ENCODE measurements around the gene TCHHL1.

TCHHL1 gene

DNA sequence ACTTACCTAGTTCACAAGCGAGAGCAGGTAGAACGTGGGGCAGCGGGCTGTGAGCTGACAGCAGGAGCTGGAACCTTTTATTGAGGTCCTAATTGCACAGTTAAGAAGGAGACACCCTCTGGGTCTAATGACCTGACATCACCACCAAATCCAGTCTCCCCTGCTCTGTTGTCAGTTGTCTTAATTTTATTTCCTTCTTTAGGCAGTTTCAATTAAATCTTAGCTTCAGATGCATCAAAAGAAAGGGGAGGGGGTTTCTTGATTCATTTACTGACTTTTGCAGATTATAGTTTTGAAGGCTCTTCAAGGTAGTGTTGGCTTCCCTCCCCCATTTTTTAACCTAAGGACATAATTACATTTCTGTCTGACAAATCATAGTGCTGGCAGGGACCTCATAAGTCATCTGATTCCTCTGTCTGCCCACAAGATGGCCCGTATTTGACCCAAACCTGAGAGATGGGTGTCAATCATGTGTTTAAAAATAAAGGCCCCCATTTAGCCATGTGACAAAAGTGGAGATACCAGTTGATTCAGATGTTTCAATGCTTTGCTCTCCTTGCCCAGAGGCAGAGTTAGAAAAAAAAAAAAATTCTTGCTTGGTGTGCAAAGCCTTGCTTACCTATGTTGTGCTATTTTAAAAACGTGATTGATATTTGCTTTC lies at the start of gene TCHHL1:
TSS of gene TCHHL1 (minus strand) at position 51 of the 661 bp plus-strand sequence. CDS start 921 bp downstream, outside the sequence.
- DNase-seq, result no peak

GRCh38 chr1:152137215-152137614 lies 48.4 kb upstream of the TCHHL1 start:
- DNase-seq, result no peak

DNA sequence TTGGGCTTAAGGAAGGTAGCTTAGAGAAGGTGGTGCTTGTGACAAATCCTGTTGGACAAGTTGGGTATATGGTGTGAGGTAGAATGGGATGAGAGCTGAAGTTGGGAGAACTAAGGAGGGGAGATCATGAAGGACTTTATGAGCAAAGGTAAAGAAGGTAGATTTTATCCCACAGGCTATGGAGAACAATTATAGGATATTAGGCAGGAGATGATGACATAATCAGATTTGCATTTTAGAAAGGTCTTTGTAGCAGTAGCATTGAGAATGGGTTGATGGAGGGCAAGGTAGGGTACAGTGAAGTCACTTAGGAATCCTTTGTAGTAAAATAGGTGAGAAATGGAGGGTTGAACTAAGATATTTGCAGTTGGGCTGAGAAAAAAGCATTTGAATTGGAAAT lies 41.3 kb upstream of the TCHHL1 start:
- no peak for DNase-seq

DNA sequence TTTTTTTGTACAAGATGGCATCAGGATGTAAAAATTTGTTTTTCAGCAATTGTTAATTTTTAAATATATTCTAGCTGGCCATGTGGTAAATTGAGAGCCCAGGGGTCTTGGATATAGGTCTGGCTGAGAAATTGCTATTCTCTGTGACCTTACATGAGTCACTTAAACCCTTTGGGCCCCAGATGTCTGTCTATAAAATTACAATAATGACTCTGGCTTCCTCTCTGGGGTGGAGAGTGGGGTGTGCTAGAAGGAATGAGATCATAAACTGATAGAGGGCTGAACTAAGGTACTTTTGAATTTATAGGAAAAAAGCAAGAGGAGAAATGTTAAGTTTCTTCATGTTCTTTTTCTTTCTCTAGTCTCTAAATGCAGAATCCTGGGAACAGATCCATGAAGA lies 38.8 kb upstream of the TCHHL1 start:
- no peak for DNase-seq

DNA sequence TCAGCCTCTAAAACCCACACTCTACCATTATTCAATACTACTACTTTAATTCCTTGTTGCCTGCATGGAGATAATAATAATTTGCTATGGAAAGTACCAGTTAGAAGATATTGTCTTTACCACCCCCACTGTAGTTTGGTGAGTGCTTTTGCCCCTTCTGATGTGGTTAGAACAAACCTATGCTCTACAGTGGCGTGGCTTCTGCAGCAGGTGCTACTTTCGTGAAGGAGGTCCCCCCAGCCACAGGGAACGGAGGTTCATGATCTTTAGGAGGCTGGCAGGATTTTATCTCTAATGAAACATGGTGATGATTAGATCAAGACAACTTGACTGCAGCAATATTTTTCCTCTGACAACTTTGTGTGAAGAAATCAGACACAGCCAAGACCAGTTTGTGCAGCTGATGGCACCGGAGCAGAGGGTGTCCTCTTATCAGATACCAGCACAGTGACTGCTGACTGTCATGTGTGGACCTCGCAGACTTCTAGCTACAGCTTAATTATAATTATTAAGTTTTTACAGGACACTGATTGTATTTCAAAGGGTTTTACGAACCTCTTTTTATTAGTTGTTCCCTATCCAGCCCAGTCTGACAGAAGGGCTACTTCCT lies 37.1 kb upstream of the TCHHL1 start:
- DNase-seq, result no peak

DNA sequence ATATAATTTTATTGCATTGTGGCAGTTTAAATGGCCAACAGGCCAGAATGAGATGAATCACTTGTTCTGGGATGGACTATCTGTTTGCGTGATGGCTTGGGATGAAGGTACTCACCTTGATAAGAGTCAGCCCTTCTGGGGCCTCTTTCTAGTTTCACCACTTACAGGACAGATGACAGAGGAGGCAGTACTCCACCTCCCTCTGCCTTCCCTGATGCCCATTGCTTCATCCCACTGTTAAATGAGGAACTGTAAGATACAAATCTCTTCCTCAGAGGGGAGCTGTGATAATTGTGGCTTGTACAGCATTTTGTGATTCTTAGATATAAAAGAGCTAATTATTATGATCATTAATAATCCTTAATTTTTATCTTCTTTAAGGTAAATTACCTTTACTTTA lies 30.1 kb upstream of the TCHHL1 start:
- no peak for DNase-seq

DNA sequence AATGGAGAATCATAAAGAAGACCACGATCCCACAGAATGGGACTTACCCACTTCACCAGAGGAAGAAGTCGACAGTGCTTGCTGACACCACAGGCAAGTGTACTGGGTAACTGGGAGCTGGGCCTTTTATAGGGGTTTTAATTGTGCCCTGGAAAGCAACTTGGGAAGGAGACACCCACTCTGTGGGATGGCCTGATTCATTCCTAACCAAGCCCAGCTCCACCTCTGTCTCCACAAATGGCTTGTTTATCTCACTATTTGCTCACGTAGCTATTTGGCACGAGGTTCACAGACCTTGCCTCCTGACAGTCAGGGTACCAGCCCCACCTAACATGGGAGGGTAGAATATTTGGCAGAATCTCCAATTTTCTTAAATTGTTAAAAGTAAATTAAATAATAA lies 26.5 kb upstream of the TCHHL1 start, which contains the start of gene TCHH:
TSS of gene TCHH (minus strand) at position 101 of the 400 bp plus-strand sequence. CDS start 1,364 bp downstream, outside the sequence.
- DNase-seq, result no peak

DNA sequence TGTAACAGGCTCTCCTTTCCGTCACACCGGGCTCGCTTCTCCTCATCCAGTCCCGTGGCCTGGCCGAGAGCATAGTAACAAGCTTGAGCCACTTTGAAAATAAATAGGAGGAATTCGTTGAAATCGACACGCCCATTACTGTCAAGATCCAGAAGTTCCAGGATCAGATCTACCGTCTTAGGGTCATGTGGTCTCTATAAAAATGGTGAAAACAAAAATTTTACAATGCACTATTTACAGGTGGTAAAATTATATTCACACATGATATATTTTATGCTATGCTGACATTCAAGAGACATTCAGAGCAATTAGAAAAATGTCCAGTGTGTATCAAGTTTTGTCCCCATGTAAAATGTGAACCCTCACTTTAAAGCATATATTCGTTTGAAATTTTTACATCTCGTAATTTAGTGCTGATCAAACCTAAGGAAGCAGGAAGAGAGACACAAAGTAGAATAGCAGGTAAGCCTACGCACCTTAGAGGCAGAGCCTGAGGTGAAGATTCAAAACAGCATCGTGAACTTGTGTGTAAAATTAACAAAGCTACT lies 24.1 kb upstream of the TCHHL1 start:
- DNase-seq, result no peak

GRCh38 chr1:152112101-152112884 lies 23.4 kb upstream of the TCHHL1 start:
- no peak for DNase-seq

GRCh38 chr1:152111515-152111968 lies 22.7 kb upstream of the TCHHL1 start:
- peak; percentile 62 for DNase-seq

- peak; percentile 66 for DNase-seq
Measured at GRCh38 chr1:152110860-152111514, 22.1 kb upstream of the TCHHL1 start.

GRCh38 chr1:152110365-152110859 lies 21.5 kb upstream of the TCHHL1 start:
- DNase-seq, result no peak

GRCh38 chr1:152109998-152110294 lies 21.1 kb upstream of the TCHHL1 start:
- no peak for DNase-seq

DNA sequence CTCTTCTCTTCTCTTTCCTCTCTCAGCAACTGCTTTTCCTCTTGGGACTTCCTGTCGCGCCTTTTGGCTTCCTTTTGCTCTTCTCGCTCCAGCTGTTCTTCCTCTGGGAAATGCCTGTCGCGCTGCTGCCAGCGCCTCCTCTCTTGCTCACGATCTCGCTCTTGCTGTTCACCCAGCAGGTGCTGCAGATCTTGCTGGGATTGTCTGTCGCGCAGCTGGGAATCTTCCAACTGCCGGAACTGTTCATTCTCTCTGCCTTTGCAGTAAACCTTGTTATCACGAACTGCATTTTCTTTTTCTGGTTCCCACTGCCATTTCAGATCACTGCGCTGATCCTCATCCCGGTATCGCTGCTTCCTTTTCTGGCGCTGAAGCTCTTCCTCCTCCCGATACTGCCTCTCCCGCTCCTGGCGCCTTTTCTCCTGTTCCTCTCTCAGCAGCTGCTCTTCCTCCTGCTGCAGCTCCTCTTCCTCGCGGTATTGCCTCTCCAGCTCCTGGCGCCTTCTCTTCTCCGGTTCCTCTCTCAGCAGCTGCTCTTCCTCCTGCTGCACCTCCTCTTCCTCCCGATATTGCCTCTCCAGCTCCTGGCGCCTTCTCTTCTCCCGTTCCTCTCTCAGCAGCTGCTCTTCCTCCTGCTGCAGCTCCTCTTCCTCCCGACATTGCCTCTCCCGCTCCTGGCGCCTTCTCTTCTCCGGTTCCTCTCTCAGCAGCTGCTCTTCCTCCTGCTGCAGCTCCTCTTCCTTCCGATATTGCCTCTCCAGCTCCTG lies 20.6 kb upstream of the TCHHL1 start:
- DNase-seq, result no peak

GRCh38 chr1:152108882-152109222 lies 20.0 kb upstream of the TCHHL1 start:
- DNase-seq, result no peak

DNA sequence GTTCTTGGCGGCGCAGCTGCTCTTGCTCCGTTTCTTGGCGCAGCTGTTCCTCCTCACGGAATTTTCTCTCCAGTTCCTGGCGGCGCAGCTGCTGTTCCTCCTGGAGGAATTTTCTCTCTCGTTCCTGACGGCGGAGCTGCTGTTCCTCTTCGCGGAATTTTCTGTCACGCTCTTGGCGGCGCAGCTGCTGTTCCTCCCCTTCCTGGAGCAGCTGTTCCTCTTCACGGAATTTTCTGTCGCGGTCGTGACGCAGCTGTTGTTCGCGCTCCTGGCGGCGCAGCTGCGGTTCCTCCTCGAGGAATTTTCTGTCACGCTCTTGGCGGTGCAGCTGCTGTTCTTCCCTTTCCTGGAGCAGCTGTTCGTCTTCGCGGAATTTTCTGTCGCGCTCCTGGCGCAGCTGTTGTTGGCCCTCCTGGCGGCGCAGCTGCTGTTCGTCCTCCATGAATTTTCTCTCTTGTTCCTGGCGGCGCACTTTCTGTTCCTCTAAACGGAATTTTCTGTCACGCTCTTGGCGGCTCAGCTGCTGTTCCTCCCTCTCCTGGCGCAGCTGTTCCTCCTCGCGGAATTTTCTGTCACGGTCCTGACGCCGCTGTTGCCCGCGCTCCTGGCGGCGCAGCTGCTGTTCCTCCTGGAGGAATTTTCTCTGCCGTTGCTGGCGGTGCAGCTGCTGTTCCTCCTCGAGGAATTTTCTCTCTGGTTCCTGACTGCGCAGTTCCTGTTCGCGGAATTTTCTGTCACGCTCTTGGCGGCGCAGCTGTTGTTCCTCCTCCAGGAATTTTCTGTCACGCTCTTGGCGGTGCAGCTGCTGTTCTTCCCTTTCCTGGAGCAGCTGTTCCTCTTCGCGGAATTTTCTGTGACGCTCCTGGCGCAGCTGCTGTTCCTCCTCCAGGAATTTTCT lies 19.4 kb upstream of the TCHHL1 start:
- DNase-seq, result no peak

DNA sequence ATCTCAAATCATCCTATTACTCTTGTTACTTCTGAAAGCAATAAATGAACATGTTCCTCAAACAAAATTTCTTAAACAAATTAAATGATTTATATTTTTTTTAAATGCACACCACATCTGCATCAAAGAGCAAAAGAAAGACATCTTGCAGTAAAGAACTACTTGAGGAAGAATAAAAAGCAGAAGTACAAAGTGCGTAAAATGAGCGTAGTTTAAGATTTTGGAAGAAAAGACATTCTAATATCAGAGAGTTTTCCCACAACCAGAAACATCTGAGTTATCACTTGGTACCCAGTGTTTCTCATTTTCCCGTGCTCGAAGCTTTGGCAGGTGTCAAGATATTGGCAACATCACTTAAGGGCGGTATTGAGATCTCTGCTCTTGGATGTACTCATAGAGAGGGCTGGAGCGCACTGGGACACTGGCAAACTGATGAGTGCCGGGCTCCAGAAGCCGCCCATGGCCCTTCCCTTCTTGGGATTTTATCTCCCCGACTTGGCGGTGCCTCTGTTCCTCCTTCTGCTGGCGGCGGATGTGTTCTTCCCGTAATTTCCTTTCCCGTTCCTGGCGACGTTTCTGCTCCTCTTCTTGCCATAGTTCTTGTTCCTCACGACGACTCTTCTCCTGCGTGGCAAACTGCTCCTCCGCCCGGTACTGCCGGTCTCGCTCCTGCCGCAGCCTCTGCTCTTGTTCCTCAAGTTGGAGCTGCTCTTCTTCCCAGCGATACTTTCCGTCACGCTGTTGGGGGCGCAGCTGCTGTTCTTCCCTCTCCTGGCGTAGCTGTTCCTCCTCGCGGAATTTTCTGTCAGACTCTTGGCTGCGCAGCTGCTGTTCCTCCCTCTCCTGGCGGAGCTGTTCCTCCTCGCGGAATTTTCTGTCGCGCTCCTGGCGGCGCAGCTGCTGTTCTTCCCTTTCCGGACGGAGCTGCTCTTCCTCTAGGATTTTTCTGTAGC lies 18.4 kb upstream of the TCHHL1 start:
- no peak for DNase-seq

GRCh38 chr1:152104854-152105253 lies 16.0 kb upstream of the TCHHL1 start:
- no peak for DNase-seq

GRCh38 chr1:152096931-152097330 lies 8.1 kb upstream of the TCHHL1 start:
- DNase-seq, result no peak

- no peak for DNase-seq
Measured at GRCh38 chr1:152086760-152087159, 2.1 kb downstream of the TCHHL1 start.

All from DMS79 treated with DMSO at 0.1 percent for 48 hours (cell line).